Hematopoietic multipotent progenitor cell treated with erythropoietin and hydrocortisone succinate and interleukin-3 and kit ligand, for 17 days (in vitro differentiated cells): ENCODE measurements around the gene OR10R2.

ENCODE experiments used
- DNase-seq: peaks from one replicate; pipeline ENCODE4 v3.0.0-alpha.2; 2015; ENCODE audit warnings: low spot score

The OR10R2 gene

DNA sequence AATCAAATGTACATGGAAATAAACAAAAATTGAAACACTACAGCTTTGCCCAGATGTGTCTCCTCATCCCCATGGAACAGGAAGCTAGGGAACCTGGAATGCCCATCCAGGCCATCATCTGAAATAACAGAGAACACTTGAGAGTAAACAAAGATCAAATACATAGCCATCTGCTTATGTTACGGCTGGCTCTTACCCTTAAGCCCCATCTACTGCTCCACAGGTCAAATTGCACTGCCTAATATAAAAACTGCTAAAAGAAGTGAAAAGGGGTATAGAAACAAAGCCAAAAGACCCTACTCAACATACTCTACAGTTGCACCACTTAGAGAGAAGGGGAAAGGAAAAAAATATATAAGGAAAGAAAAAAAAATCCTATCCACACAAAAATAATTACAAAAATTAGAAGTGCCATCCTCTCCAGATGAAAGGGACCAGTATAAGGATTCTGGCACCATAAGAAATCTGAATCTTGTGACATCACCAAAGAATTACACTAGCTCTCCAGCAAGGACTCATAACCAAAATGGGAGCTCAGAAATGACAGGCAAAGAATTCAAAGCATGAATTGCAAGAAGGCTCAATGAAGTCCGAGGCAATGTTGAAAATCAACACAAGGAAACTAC is 55.3 kb downstream of the OR10R2 start:
- DNase-seq, result no peak
